WTC11 (cell line): ENCODE measurements around the gene QSOX2.

ENCODE experiments used
- ATF1 ChIP-seq: sonication (generic); formaldehyde crosslinking; IDR thresholded peaks from 2 replicates; pipeline ENCODE4 v1.8.1; 2023; ENCODE audit warnings: mild to moderate bottlenecking, moderate library complexity, missing genetic modification reagents
- CTCF ChIP-seq: fragments of 200-600 bp; IDR thresholded peaks from 2 replicates; pipeline ENCODE4 v1.8.0; 2022; ENCODE audit warnings: antibody characterized with exemption
- ELF4 ChIP-seq: sonication (generic); formaldehyde crosslinking; IDR thresholded peaks from 2 replicates; pipeline ENCODE4 v1.8.1; 2022; ENCODE audit warnings: low read depth, mild to moderate bottlenecking, moderate library complexity, missing genetic modification reagents
- ZBTB43 ChIP-seq: sonication (generic); formaldehyde crosslinking; IDR thresholded peaks from 2 replicates; pipeline ENCODE4 v1.8.1; 2023; ENCODE audit warnings: mild to moderate bottlenecking, missing genetic modification reagents

- TF ChIP-seq CTCF (no peak), ELF4 (no peak), ZBTB43 (CRISPR knock-in tag) (no peak), ATF1 (CRISPR knock-in tag) (no peak)
Observed at GRCh38 chr9:136270173-136270705, 24.6 kb upstream of the QSOX2 start.
